Left ventricle myocardium superior (tissue), 1 donor: ENCODE data around the gene BICD2. TPM values are rescaled to one million over a fixed set of nuclear protein-coding genes. Genes with fewer than 3 reads are reported as not detected.

Experiments
- ATAC-seq: fragments of 200-7000 bp; cut with Tn5 transposase; one replicate; pipeline ENCODE4 v1.9.1; 2020; ENCODE audit warnings: mild to moderate bottlenecking, moderate library complexity
- DNase-seq: peaks from one replicate; pipeline ENCODE4 v3.0.0-alpha.2; 2020
- intact Hi-C: fragments of 100-400 bp; cut with micrococcal nuclease; formaldehyde crosslinking; loops from one replicate; pipeline ENCODE4 v1.11.0; 2022
- total RNA-seq: library from RNA; stranded (reverse); fragmentation: NEBNext Ultra II Directional; extraction: Animal tissue kit (Norgen Biotek cat#: 25700); gene quantifications from one replicate; pipeline ENCODE4 v1.2.1, GENCODE V29; 2021
- donor health status: DM: no; HTN: yes; CAD: no; lungs with severe emphysema.

BICD2 gene
- total RNA-seq, 1 donor from 2014 or later = 39.2 TPM

DNA sequence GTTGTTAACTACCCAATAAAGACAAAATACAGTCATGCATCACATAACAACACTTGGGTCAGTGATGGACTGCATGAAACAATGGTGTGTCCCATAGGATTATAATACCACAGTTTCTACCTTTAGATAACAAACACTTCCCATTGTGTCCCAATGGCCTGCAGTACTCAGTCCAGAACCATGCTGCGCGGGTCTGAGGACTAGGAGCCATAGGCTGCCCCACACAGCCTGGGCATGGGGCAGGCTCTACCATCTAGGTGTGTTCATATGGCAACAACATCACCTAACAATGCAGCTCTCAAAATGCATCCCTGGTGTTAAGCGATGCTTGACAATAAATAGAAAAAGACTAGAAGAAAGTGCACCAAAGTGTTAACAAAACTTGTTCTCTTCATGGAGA is 101.5 kb downstream of the BICD2 start:
- intact Hi-C loops = no loop called here
- DNase-seq = no peak
- no peak for ATAC-seq

DNA sequence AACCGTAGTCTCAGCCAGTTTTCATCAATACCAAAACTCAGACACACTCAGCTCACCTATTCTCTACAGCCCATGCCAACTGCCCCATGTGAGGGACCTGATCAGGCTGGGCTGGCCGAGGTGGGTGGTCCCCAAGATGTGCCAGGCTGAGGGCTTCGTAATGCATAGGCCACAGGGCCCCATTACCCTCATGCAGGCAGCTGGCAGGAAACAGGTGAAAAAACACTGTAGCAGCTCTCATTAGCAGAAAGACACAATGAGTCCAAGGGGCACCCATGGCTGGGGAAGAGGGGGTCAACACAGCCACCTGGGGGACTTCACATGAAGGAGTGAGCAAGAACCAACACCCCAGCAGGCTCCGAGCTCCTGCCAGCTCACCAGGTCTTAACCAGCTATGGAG is 102.9 kb downstream of the BICD2 start:
- intact Hi-C loops = no loop called here
- no peak for ATAC-seq
- no peak for DNase-seq

Other genes starting within 250 kb of the BICD2 start
- 5.3 TPM for gene ECM2, start 228.8 kb downstream of the BICD2 start, total RNA-seq
- gene IPPK, start 94.7 kb downstream of the BICD2 start, total RNA-seq = 7.6 TPM
- 4.5 TPM for gene ZNF484, start 113.2 kb upstream of the BICD2 start, total RNA-seq
- gene FGD3, start 182.7 kb upstream of the BICD2 start, total RNA-seq = 3.2 TPM